ENCODE data around the gene ANKRD17. TPM values are rescaled to one million over a fixed set of nuclear protein-coding genes. Genes with fewer than 3 reads are reported as not detected.

ANKRD17 gene
- total RNA-seq, 1 experiment from 2014 or later, result 71.0 TPM

DNA sequence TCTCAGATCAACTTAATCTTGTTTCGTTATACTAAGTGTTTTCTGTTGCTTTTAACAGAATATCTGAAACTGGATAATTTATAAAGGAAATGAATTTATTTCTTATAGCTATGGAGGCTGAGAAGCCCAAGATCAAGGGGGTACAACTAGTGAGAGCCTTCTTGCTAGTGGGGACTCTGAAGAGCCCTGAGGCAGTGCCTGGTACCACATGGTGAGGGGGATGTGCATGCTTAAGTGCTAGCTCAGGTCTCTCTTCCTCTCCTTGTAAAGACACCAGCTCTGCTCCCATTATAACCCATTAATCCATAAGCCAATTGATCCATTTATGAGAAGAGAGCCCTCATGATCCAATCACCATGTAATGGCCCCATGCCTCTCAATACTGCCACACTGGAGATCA lies 207.0 kb downstream of the ANKRD17 start:
- Histone ChIP-seq H3K27me3 (ENCODE audit: low read length) (no peaks in the 10 kb centered on the region), H3K4me1 (ENCODE audit: low read length) (no peaks in the 10 kb centered on the region), H4K20me1 (ENCODE audit: insufficient read depth, low read depth, low read length) (no peaks in the 10 kb centered on the region), H3K27ac (ENCODE audit: low read length) (no peak overlapping the region), H3K36me3 (ENCODE audit: insufficient read depth, low read length) (peaks cover 7% of the 10 kb centered on the region; the same call in 1 of the 2 replicates), H3K9me3 (ENCODE audit: low read length) (no peaks in the 10 kb centered on the region), H3K4me2 (ENCODE audit: low read depth, low read length, poor library complexity, severe bottlenecking) (no peak overlapping the region), H3K4me3 (ENCODE audit: low read length) (no peak overlapping the region), H2AFZ (ENCODE audit: low read length) (no peak overlapping the region), H3K9me2 (replicated peaks; ENCODE audit: insufficient read depth, low read length) (no peaks in the 10 kb centered on the region), H3K9ac (ENCODE audit: low read length) (no peak overlapping the region), H3K79me2 (ENCODE audit: low read length) (no peaks in the 10 kb centered on the region)
- no peak for DNase-seq

GRCh38 chr4:73045879-73046278 lies 212.7 kb downstream of the ANKRD17 start:
- no peak overlapping the region for H3K9ac ChIP-seq (ENCODE audit: low read length)
- no peak for DNase-seq
- H3K27me3 ChIP-seq (ENCODE audit: low read length), result no peaks in the 10 kb centered on the region
- no peak overlapping the region for H3K27ac ChIP-seq (ENCODE audit: low read length)
- H3K4me3 ChIP-seq (ENCODE audit: low read length), result no peak overlapping the region
- H3K36me3 ChIP-seq (ENCODE audit: insufficient read depth, low read length), result no peaks in the 10 kb centered on the region
- no peaks in the 10 kb centered on the region for H3K9me2 ChIP-seq (replicated peaks; ENCODE audit: insufficient read depth, low read length)
- H2AFZ ChIP-seq (ENCODE audit: low read length), result no peak overlapping the region
- H3K79me2 ChIP-seq (ENCODE audit: low read length), result no peaks in the 10 kb centered on the region
- no peaks in the 10 kb centered on the region for H3K9me3 ChIP-seq (ENCODE audit: low read length)
- H4K20me1 ChIP-seq (ENCODE audit: insufficient read depth, low read depth, low read length), result no peaks in the 10 kb centered on the region
- H3K4me2 ChIP-seq (ENCODE audit: low read depth, low read length, poor library complexity, severe bottlenecking), result no peak overlapping the region
- no peaks in the 10 kb centered on the region for H3K4me1 ChIP-seq (ENCODE audit: low read length)

- Histone ChIP-seq H3K79me2 (ENCODE audit: low read length) (no peaks in the 10 kb centered on the region), H3K9me2 (replicated peaks; ENCODE audit: insufficient read depth, low read length) (no peaks in the 10 kb centered on the region), H3K4me2 (ENCODE audit: low read depth, low read length, poor library complexity, severe bottlenecking) (no peak overlapping the region), H3K4me1 (ENCODE audit: low read length) (no peaks in the 10 kb centered on the region), H3K9ac (ENCODE audit: low read length) (no peak overlapping the region), H3K9me3 (ENCODE audit: low read length) (no peaks in the 10 kb centered on the region; the same call in 1 of the 2 replicates), H3K36me3 (ENCODE audit: insufficient read depth, low read length) (no peaks in the 10 kb centered on the region), H4K20me1 (ENCODE audit: insufficient read depth, low read depth, low read length) (no peaks in the 10 kb centered on the region), H3K27me3 (ENCODE audit: low read length) (no peaks in the 10 kb centered on the region), H3K27ac (ENCODE audit: low read length) (no peak overlapping the region), H3K4me3 (ENCODE audit: low read length) (no peak overlapping the region), H2AFZ (ENCODE audit: low read length) (no peak overlapping the region)
- no peak for DNase-seq
Measured at GRCh38 chr4:73037057-73037456, 221.5 kb downstream of the ANKRD17 start.

DNA sequence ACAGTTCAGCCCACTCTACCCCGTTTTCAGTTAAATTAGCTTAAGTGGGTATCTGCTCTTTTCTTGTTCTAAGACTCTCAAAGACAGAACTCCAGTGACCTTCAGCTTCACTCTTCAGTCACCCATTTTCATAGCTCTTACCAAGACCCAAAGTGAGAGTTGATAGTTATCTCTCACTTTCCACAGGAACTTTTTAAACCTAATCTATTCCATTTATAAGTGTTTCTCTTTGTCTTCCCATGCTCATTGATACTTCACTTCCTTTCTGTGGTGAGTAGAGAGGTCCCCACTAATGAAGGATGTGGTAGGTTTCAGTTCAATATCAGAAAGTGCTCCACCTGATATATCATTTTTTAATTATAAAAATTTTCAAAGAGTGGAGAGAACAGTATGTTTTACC lies 222.5 kb downstream of the ANKRD17 start:
- Histone ChIP-seq H3K9me3 (ENCODE audit: low read length) (no peaks in the 10 kb centered on the region; the same call in 1 of the 2 replicates), H3K36me3 (ENCODE audit: insufficient read depth, low read length) (no peaks in the 10 kb centered on the region), H3K4me3 (ENCODE audit: low read length) (no peak overlapping the region), H3K79me2 (ENCODE audit: low read length) (no peaks in the 10 kb centered on the region), H3K27me3 (ENCODE audit: low read length) (no peaks in the 10 kb centered on the region), H3K4me1 (ENCODE audit: low read length) (no peaks in the 10 kb centered on the region), H2AFZ (ENCODE audit: low read length) (no peak overlapping the region), H3K27ac (ENCODE audit: low read length) (no peak overlapping the region), H3K9me2 (replicated peaks; ENCODE audit: insufficient read depth, low read length) (no peaks in the 10 kb centered on the region), H3K9ac (ENCODE audit: low read length) (no peak overlapping the region), H4K20me1 (ENCODE audit: insufficient read depth, low read depth, low read length) (no peaks in the 10 kb centered on the region), H3K4me2 (ENCODE audit: low read depth, low read length, poor library complexity, severe bottlenecking) (no peak overlapping the region)
- no peak for DNase-seq

DNA sequence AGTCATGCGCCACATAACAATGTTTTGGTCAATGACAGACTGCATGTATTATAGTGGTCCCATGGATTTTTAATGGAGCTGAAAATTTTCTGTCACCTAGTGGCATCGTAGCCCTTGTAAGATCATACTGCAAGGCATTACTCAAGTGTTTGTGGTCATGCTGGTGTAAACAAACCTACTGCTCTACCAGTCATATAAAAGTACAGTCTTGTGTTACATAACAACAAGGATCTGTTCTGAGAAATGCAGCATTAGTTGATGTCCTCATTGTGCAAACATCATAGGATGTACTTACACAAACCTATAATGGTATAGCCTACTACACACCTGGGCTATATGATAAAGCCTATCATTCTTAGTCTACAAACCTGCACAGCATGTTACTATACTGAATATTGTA lies 223.7 kb downstream of the ANKRD17 start:
- H3K4me2 ChIP-seq (ENCODE audit: low read depth, low read length, poor library complexity, severe bottlenecking), result no peak overlapping the region
- H3K27ac ChIP-seq (ENCODE audit: low read length), result no peak overlapping the region
- H3K79me2 ChIP-seq (ENCODE audit: low read length), result no peaks in the 10 kb centered on the region
- no peak overlapping the region for H3K4me3 ChIP-seq (ENCODE audit: low read length)
- H3K9me3 ChIP-seq (ENCODE audit: low read length), result no peaks in the 10 kb centered on the region; the same call in 1 of the 2 replicates
- no peaks in the 10 kb centered on the region for H3K36me3 ChIP-seq (ENCODE audit: insufficient read depth, low read length)
- H3K27me3 ChIP-seq (ENCODE audit: low read length), result no peaks in the 10 kb centered on the region
- H3K9ac ChIP-seq (ENCODE audit: low read length), result no peak overlapping the region
- no peaks in the 10 kb centered on the region for H3K4me1 ChIP-seq (ENCODE audit: low read length)
- H4K20me1 ChIP-seq (ENCODE audit: insufficient read depth, low read depth, low read length), result no peaks in the 10 kb centered on the region
- no peaks in the 10 kb centered on the region for H3K9me2 ChIP-seq (replicated peaks; ENCODE audit: insufficient read depth, low read length)
- no peak for DNase-seq
- H2AFZ ChIP-seq (ENCODE audit: low read length), result no peak overlapping the region

- peak; percentile 59 for DNase-seq
- no peaks in the 10 kb centered on the region for H3K36me3 ChIP-seq (ENCODE audit: insufficient read depth, low read length)
- H3K4me1 ChIP-seq (ENCODE audit: low read length), result peaks cover 7% of the 10 kb centered on the region
- peak overlapping the region; percentile 70; the same call in 1 of the 2 replicates for H2AFZ ChIP-seq (ENCODE audit: low read length)
- H3K4me3 ChIP-seq (ENCODE audit: low read length), result no peak overlapping the region
- H4K20me1 ChIP-seq (ENCODE audit: insufficient read depth, low read depth, low read length), result no peaks in the 10 kb centered on the region
- no peaks in the 10 kb centered on the region for H3K27me3 ChIP-seq (ENCODE audit: low read length)
- H3K27ac ChIP-seq (ENCODE audit: low read length), result no peak overlapping the region
- H3K9me3 ChIP-seq (ENCODE audit: low read length), result no peaks in the 10 kb centered on the region
- H3K9ac ChIP-seq (ENCODE audit: low read length), result no peak overlapping the region
- H3K79me2 ChIP-seq (ENCODE audit: low read length), result no peaks in the 10 kb centered on the region
- no peak overlapping the region for H3K4me2 ChIP-seq (ENCODE audit: low read depth, low read length, poor library complexity, severe bottlenecking)
- H3K9me2 ChIP-seq (replicated peaks; ENCODE audit: insufficient read depth, low read length), result no peaks in the 10 kb centered on the region
Measured at GRCh38 chr4:73028621-73029020, 230.0 kb downstream of the ANKRD17 start.

Small RNAs within 50 kb of the gene (small RNA-seq; reads per million reads assigned to genes)
- gene RF00334 (not detected), gene RNU6ATAC5P (not detected)

Other genes with a start within 250 kb of the ANKRD17 start
- gene COX18, start 189.1 kb downstream of the ANKRD17 start, total RNA-seq (2014; rRNA removed; shearing (Covaris generic); ENCODE audit: low replicate concordance), result 14.6 and 15.3 TPM in 2 replicates
- not detected in 2 replicates for gene ALB, start 145.5 kb upstream of the ANKRD17 start, total RNA-seq (2014; rRNA removed; shearing (Covaris generic); ENCODE audit: low replicate concordance)
- gene AFP, start 177.4 kb upstream of the ANKRD17 start, total RNA-seq (2014; rRNA removed; shearing (Covaris generic); ENCODE audit: low replicate concordance), result not detected in 2 replicates
- gene AFM, start 222.9 kb upstream of the ANKRD17 start, total RNA-seq (2014; rRNA removed; shearing (Covaris generic); ENCODE audit: low replicate concordance), result not detected in 2 replicates